Measurements from ENCODE around the gene NINL.

DNA sequence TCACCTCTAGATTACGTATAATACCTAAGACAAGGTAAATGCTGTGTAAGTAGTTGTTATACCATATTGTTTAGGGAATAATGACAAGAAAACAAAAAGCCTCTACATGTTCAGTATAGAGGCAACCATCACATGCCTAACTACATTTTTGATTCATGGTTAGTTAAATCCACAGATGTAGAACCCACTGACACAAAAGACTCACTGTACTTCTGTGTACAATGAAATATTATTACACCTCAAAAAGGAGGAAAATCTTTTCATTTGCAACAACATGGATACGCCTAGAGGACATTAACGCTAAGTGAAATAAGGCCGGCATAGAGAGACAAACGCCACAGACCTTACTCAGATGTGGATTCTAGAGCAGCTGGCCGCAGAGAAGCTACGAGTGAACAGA lies 50.5 kb downstream of the NINL start:
- TF ChIP-seq, protein P1, sequence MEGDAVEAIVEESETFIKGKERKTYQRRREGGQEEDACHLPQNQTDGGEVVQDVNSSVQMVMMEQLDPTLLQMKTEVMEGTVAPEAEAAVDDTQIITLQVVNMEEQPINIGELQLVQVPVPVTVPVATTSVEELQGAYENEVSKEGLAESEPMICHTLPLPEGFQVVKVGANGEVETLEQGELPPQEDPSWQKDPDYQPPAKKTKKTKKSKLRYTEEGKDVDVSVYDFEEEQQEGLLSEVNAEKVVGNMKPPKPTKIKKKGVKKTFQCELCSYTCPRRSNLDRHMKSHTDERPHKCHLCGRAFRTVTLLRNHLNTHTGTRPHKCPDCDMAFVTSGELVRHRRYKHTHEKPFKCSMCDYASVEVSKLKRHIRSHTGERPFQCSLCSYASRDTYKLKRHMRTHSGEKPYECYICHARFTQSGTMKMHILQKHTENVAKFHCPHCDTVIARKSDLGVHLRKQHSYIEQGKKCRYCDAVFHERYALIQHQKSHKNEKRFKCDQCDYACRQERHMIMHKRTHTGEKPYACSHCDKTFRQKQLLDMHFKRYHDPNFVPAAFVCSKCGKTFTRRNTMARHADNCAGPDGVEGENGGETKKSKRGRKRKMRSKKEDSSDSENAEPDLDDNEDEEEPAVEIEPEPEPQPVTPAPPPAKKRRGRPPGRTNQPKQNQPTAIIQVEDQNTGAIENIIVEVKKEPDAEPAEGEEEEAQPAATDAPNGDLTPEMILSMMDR (IDR thresholded peaks at IDR 0.05 in 8 of 11, conservative IDR thresholded peaks at IDR 0.05 in 3 of 11): no peak
- no peak for TF ChIP-seq POLR2A (IDR thresholded peaks at IDR 0.05)
- TF ChIP-seq POLR2AphosphoS5 (IDR thresholded peaks at IDR 0.05): no peak

Data from spleen (tissue), 7 donors.